ENCODE measurements around the gene GNA15.

GNA15 gene

GRCh38 chr19:3207461-3208242 lies 71.8 kb downstream of the GNA15 start:
- no peaks in the 10 kb centered on the region for H3K9me3 ChIP-seq
- no peak overlapping the region for H3K4me3 ChIP-seq (ENCODE audit: low read depth, low read length)
- peaks cover 47% of the 10 kb centered on the region for H3K36me3 ChIP-seq
- H3K27me3 ChIP-seq = no peaks in the 10 kb centered on the region; the same call in 1 of the 2 replicates
- DNase-seq = no peak
- TF ChIP-seq, protein P1, sequence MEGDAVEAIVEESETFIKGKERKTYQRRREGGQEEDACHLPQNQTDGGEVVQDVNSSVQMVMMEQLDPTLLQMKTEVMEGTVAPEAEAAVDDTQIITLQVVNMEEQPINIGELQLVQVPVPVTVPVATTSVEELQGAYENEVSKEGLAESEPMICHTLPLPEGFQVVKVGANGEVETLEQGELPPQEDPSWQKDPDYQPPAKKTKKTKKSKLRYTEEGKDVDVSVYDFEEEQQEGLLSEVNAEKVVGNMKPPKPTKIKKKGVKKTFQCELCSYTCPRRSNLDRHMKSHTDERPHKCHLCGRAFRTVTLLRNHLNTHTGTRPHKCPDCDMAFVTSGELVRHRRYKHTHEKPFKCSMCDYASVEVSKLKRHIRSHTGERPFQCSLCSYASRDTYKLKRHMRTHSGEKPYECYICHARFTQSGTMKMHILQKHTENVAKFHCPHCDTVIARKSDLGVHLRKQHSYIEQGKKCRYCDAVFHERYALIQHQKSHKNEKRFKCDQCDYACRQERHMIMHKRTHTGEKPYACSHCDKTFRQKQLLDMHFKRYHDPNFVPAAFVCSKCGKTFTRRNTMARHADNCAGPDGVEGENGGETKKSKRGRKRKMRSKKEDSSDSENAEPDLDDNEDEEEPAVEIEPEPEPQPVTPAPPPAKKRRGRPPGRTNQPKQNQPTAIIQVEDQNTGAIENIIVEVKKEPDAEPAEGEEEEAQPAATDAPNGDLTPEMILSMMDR (IDR thresholded peaks at IDR 0.05; ENCODE audit: low read depth, low read length) = no peak
- no peaks in the 10 kb centered on the region for H3K4me1 ChIP-seq

- Histone ChIP-seq H3K27me3 (no peaks in the 10 kb centered on the region; the same call in 1 of the 2 replicates), H3K36me3 (peaks cover 44% of the 10 kb centered on the region)
- TF ChIP-seq, protein P1 (IDR thresholded peaks at IDR 0.05; ENCODE audit: low read depth, low read length) = no peak
Observed at GRCh38 chr19:3208317-3209207, 72.7 kb downstream of the GNA15 start.

GRCh38 chr19:3210347-3211017 lies 74.6 kb downstream of the GNA15 start:
- DNase-seq = peak; percentile 77

More at GRCh38 chr19:3208317-3209207, 72.7 kb downstream of the GNA15 start:
- Histone ChIP-seq H3K9me3 (no peaks in the 10 kb centered on the region), H3K4me3 (ENCODE audit: low read depth, low read length) (no peak overlapping the region), H3K4me1 (no peaks in the 10 kb centered on the region)
- no peak for DNase-seq

GRCh38 chr19:3211191-3211590 lies 75.4 kb downstream of the GNA15 start:
- TF ChIP-seq, protein P1 (IDR thresholded peaks at IDR 0.05; ENCODE audit: low read depth, low read length) = no peak
- Histone ChIP-seq H3K36me3 (peaks cover 23% of the 10 kb centered on the region), H3K4me1 (no peaks in the 10 kb centered on the region), H3K27me3 (no peaks in the 10 kb centered on the region; the same call in 1 of the 2 replicates), H3K4me3 (ENCODE audit: low read depth, low read length) (no peak overlapping the region), H3K9me3 (no peaks in the 10 kb centered on the region)
- no peak for DNase-seq

More at GRCh38 chr19:3210347-3211017, 74.6 kb downstream of the GNA15 start:
- Histone ChIP-seq H3K4me3 (ENCODE audit: low read depth, low read length) (no peak overlapping the region), H3K4me1 (no peaks in the 10 kb centered on the region), H3K27me3 (no peaks in the 10 kb centered on the region; the same call in 1 of the 2 replicates), H3K36me3 (peaks cover 25% of the 10 kb centered on the region), H3K9me3 (no peaks in the 10 kb centered on the region)
- TF ChIP-seq, protein P1 (IDR thresholded peaks at IDR 0.05; ENCODE audit: low read depth, low read length) = peak; percentile 78

- DNase-seq = no peak
- Histone ChIP-seq H3K27me3 (peaks cover 4% of the 10 kb centered on the region), H3K4me1 (no peaks in the 10 kb centered on the region), H3K9me3 (no peaks in the 10 kb centered on the region), H3K4me3 (ENCODE audit: low read depth, low read length) (no peak overlapping the region), H3K36me3 (peaks cover 6% of the 10 kb centered on the region)
- TF ChIP-seq, protein P1 (IDR thresholded peaks at IDR 0.05; ENCODE audit: low read depth, low read length) = no peak
Observed at GRCh38 chr19:3213159-3213558, 77.3 kb downstream of the GNA15 start.
